SU-DHL-6 (cell line): ENCODE results near the gene TRMU.
"Not testable (repeated sequence)": the region's sequence is repeated elsewhere in the genome, so short reads cannot be mapped to it uniquely, and the experiment has no call there.

Experiments used
- H2AFZ ChIP-seq: fragments of 200-600 bp; sonication (generic); 2 replicates; pipeline ENCODE4 v1.6.1; 2014; ENCODE audit warnings: low read depth, mild to moderate bottlenecking, moderate library complexity, mixed read lengths, antibody characterized with exemption, low read length; ENCODE audit not compliant: severe bottlenecking
- H3F3A ChIP-seq: fragments of 200-600 bp; shearing (Covaris generic); 2 replicates; pipeline ENCODE4 v1.6.0; 2016; ENCODE audit warnings: antibody characterized with exemption, mild to moderate bottlenecking; ENCODE audit not compliant: insufficient read depth
- H3K27ac ChIP-seq: fragments of 200-600 bp; sonication (generic); 2 replicates; pipeline ENCODE4 v1.5.1; 2016; ENCODE audit warnings: low read depth, mild to moderate bottlenecking, low read length, moderate library complexity, mixed read lengths
- H3K27me3 ChIP-seq: fragments of 200-600 bp; sonication (generic), shearing (Covaris generic); 2 replicates; pipeline ENCODE4 v1.6.0; 2014; ENCODE audit warnings: mild to moderate bottlenecking, low read length
- H3K36me3 ChIP-seq: fragments of 200-600 bp; sonication (generic); 2 replicates; pipeline ENCODE4 v1.6.1; 2014; ENCODE audit warnings: mild to moderate bottlenecking, low read length, mixed read lengths
- H3K4me2 ChIP-seq: fragments of 300-600, 200-600 bp; shearing (Covaris generic), sonication (generic); 2 replicates; pipeline ENCODE4 v1.6.0; 2014; ENCODE audit warnings: low read length, low read depth, mild to moderate bottlenecking; ENCODE audit not compliant: poor library complexity, severe bottlenecking
- H3K4me3 ChIP-seq: fragments of 200-600 bp; sonication (generic); 2 replicates; pipeline ENCODE4 v1.5.1; 2014; ENCODE audit warnings: antibody characterized with exemption, low read length, mild to moderate bottlenecking, mixed read lengths; ENCODE audit not compliant: insufficient read depth, poor library complexity, severe bottlenecking
- H3K79me2 ChIP-seq: fragments of 200-600 bp; sonication (generic); 2 replicates; pipeline ENCODE4 v1.6.1; 2014; ENCODE audit warnings: mild to moderate bottlenecking, low read length, moderate library complexity; ENCODE audit not compliant: insufficient read depth
- H3K9ac ChIP-seq: fragments of 200-600 bp; sonication (generic); 2 replicates; pipeline ENCODE4 v1.7.0; 2014; ENCODE audit warnings: mild to moderate bottlenecking, low read length
- H3K9me2 ChIP-seq: fragments of 200-600 bp; sonication (generic); replicated peaks from 2 replicates; pipeline ENCODE4 v1.6.1; 2014; ENCODE audit warnings: low read length; ENCODE audit not compliant: insufficient read depth
- H3K9me3 ChIP-seq: fragments of 200-600 bp; sonication (generic); 2 replicates; pipeline ENCODE4 v1.6.1; 2014; ENCODE audit warnings: low read length, mixed read lengths; ENCODE audit not compliant: insufficient read depth
- H4K20me1 ChIP-seq: fragments of 200-600 bp; sonication (generic); 2 replicates; pipeline ENCODE4 v1.6.1; 2014; ENCODE audit warnings: low read depth, mild to moderate bottlenecking, antibody characterized with exemption, low read length, moderate library complexity, mixed read lengths
- CTCF ChIP-seq: fragments of 200-600 bp; sonication (generic); IDR thresholded peaks from one replicate; pipeline ENCODE4 v1.5.1; 2017; ENCODE audit warnings: antibody characterized with exemption, mild to moderate bottlenecking, low read length, moderate library complexity; ENCODE audit not compliant: insufficient read depth, poor library complexity, severe bottlenecking
- EZH2phosphoT487 ChIP-seq: fragments of 200-600 bp; sonication (generic), shearing (Covaris generic); conservative IDR thresholded peaks from 2 replicates; pipeline ENCODE4 v1.6.1; 2018; ENCODE audit warnings: mild to moderate bottlenecking, antibody characterized with exemption, low read length, moderate library complexity, mixed read lengths

TRMU gene

GRCh38 chr22:46392137-46392844 lies 56.8 kb downstream of the TRMU start:
- Histone ChIP-seq H3K4me2 (no peak overlapping the region), H2AFZ (no peak overlapping the region), H4K20me1 (no peaks in the 10 kb centered on the region), H3K9ac (no peak overlapping the region), H3K36me3 (no peaks in the 10 kb centered on the region), H3K4me3 (no peak overlapping the region), H3K9me3 (no peaks in the 10 kb centered on the region), H3K27ac (no peak overlapping the region), H3K9me2 (no peaks in the 10 kb centered on the region), H3F3A (no peaks in the 10 kb centered on the region), H3K27me3 (no peaks in the 10 kb centered on the region), H3K79me2 (no peaks in the 10 kb centered on the region)
- TF ChIP-seq CTCF (no peak), EZH2phosphoT487 (no peak)

- no peaks in the 10 kb centered on the region for H3K9me3 ChIP-seq
- no peaks in the 10 kb centered on the region for H3K79me2 ChIP-seq
- H2AFZ ChIP-seq, result no peak overlapping the region
- H3K9me2 ChIP-seq, result no peaks in the 10 kb centered on the region
- H3K27me3 ChIP-seq, result no peaks in the 10 kb centered on the region
- no peaks in the 10 kb centered on the region for H3K36me3 ChIP-seq
- H3F3A ChIP-seq, result no peaks in the 10 kb centered on the region
- no peak overlapping the region for H3K4me2 ChIP-seq
- H4K20me1 ChIP-seq, result no peaks in the 10 kb centered on the region
- TF ChIP-seq EZH2phosphoT487, result no peak
- no peak for TF ChIP-seq CTCF
- H3K9ac ChIP-seq, result no peak overlapping the region
- no peak overlapping the region for H3K27ac ChIP-seq
- no peak overlapping the region for H3K4me3 ChIP-seq
Measured at GRCh38 chr22:46393873-46394272, 58.4 kb downstream of the TRMU start.

GRCh38 chr22:46394622-46395021 lies 59.1 kb downstream of the TRMU start:
- Histone ChIP-seq H3K9me3 (no peaks in the 10 kb centered on the region), H2AFZ (no peak overlapping the region), H4K20me1 (no peaks in the 10 kb centered on the region), H3K79me2 (no peaks in the 10 kb centered on the region), H3F3A (no peaks in the 10 kb centered on the region), H3K9me2 (no peaks in the 10 kb centered on the region), H3K9ac (no peak overlapping the region), H3K4me3 (no peak overlapping the region), H3K4me2 (no peak overlapping the region), H3K27ac (no peak overlapping the region), H3K27me3 (no peaks in the 10 kb centered on the region), H3K36me3 (no peaks in the 10 kb centered on the region)
- TF ChIP-seq CTCF, result no peak

- Histone ChIP-seq H3K36me3 (no peaks in the 10 kb centered on the region), H3K27me3 (no peaks in the 10 kb centered on the region), H3K4me2 (no peak overlapping the region), H2AFZ (no peak overlapping the region), H4K20me1 (no peaks in the 10 kb centered on the region), H3F3A (no peaks in the 10 kb centered on the region), H3K9me2 (no peaks in the 10 kb centered on the region), H3K9me3 (no peaks in the 10 kb centered on the region), H3K9ac (no peak overlapping the region), H3K27ac (no peak overlapping the region), H3K4me3 (no peak overlapping the region), H3K79me2 (no peaks in the 10 kb centered on the region)
- TF ChIP-seq CTCF, result no peak
- TF ChIP-seq EZH2phosphoT487, result no peak
Measured at GRCh38 chr22:46395145-46395544, 59.6 kb downstream of the TRMU start.

- H3K9me2 ChIP-seq, H3K27ac ChIP-seq, H4K20me1 ChIP-seq, H3K9me3 ChIP-seq, H3K27me3 ChIP-seq, H3K9ac ChIP-seq, H3K36me3 ChIP-seq, H2AFZ ChIP-seq, H3F3A ChIP-seq, H3K4me3 ChIP-seq, H3K4me2 ChIP-seq, H3K79me2 ChIP-seq: not testable (repeated sequence)
Measured at GRCh38 chr22:46397049-46397448, 61.5 kb downstream of the TRMU start.
